GM18861 (cell line): ENCODE data around the gene ANKRD31.

Experiments
- ATAC-seq: cut with Tn5 transposase; IDR thresholded peaks from one replicate; pipeline ENCODE4 v1.9.1; 2021; ENCODE audit not compliant: unreplicated experiment

The ANKRD31 gene

GRCh38 chr5:75059912-75060545, 176.6 kb downstream of the ANKRD31 start:
- no peak for ATAC-seq

- no peak for ATAC-seq
Measured at GRCh38 chr5:75058986-75059535, 177.6 kb downstream of the ANKRD31 start.

- ATAC-seq, result no peak
Measured at GRCh38 chr5:75057561-75057960, 179.1 kb downstream of the ANKRD31 start.

- no peak for ATAC-seq
Measured at GRCh38 chr5:75055727-75056144, 180.9 kb downstream of the ANKRD31 start.

DNA sequence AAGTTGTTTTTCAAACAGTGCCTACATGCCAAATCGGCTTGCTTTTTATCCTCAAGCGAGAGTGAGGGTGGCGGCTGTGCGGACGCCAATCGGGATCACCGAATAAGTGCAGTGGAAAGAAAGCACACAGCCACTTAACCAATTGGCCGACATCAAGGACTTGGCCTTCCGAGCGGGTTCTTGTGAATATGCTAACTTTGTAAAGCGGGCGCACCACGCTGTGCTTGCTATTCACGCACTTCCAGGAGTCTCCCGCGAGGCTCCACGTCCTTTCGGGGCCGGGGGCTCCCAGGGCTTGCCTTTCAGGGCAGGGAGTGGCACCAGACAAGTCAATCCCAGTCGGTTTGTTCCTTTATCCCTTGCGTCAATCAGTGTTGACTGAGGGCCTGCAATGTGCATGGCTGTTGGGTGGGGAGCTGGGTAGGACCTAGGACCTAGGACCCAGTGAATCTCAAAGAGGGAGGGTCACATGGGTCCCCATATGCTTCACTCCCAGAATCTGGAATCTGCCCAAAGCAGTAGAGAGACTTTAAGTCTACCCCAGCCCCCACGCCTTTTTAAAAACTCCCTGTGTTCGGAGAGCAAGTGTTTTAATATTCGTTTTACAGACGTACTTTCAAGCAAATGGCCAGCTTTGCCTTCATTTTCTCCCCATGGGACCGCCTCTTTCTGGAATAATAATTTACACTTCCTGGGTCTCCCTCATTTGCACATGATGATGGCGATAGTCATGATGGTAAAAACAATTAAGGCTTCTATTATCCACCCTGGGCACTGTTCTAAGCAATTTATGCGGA, 182.3 kb downstream of the ANKRD31 start:
- no peak for ATAC-seq

- no peak for ATAC-seq
Measured at GRCh38 chr5:75053304-75054133, 183.2 kb downstream of the ANKRD31 start.

DNA sequence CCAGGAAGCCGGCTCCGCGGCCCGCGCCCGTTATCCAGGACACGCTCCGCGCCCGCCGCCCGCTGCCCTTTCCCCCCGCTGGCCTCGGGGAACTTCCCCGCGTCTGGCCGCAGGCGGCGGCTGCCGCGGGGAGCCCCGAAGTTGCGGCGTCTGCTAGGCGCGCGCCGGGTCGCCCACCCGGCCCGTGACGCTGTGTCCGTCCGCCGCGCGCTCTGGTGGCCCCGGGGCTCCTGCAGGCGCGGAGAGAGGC, 183.7 kb downstream of the ANKRD31 start:
- no peak for ATAC-seq

DNA sequence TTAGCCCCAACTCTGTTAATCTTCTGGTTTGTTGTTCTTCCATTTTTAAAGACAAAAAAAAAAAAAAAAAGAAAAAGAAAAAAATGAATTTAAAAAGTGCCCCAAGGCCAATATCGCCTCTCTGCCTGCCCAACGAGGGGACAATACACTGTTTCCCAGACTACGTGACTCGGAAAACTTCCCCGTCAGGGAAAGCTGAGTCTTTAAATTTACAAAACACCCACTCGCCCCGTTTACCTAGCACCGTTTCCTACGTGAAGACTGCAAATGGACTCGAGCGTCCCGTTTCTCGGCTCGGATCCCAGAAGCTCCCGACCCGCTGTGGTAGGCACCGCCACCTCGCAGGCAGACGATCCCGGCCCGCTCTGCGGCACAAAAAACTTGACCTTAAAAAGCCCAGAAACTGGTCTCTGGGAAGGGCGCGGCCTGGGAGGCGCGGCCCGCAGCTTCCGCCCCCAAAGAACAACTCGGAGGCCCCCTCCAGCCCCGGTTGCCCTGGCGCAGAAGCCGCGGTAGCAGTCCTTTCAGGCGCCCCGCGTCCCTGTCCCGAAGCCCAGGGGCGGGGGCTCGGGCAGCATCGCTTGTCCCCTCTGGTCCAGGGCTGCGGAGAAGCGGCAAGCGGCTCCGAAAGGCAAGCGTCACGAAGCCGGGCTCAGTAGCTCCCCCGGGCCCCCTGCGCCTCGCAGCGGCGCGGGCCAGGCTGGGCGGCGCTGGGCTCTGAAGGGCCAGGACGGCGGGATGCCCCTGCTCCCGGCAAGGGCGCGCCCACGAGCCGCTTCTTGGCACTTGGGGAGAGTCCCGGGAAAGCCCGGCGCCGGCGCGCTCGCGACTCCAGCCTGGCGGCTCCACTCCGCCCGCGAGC, 184.3 kb downstream of the ANKRD31 start, which contains the start of gene GCNT4:
TSS of gene GCNT4 (minus strand) at position 367 of the 862 bp plus-strand sequence. CDS start 22,521 bp downstream, outside the sequence.
- no peak for ATAC-seq

DNA sequence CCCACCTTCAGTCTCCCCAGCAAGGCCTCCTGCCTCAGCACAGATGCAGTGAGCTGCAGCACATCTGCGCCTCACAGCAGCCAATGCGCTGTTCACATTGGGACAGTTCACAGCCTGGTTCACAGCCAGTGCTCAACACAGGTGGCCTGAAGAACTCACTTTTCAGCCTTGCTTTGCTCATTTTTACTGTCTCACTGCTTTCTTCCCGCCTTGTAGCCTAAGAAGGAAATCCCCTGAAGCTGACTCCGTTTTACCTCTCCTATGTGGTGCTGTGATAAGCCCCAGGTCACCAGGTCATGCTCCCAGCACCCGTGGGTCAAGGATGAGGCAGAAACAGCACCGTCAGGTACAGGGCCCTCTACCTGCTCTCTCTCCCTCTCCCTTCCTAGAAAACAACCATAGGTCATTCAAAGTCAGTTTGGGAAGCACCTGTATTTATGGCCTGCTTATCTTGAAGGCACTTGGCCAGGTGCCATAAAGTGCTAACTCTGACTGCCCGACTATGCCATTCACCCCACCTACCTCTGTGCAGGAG, 185.4 kb downstream of the ANKRD31 start:
- ATAC-seq, result no peak

- ATAC-seq, result no peak
Measured at GRCh38 chr5:75050415-75050814, 186.3 kb downstream of the ANKRD31 start.

DNA sequence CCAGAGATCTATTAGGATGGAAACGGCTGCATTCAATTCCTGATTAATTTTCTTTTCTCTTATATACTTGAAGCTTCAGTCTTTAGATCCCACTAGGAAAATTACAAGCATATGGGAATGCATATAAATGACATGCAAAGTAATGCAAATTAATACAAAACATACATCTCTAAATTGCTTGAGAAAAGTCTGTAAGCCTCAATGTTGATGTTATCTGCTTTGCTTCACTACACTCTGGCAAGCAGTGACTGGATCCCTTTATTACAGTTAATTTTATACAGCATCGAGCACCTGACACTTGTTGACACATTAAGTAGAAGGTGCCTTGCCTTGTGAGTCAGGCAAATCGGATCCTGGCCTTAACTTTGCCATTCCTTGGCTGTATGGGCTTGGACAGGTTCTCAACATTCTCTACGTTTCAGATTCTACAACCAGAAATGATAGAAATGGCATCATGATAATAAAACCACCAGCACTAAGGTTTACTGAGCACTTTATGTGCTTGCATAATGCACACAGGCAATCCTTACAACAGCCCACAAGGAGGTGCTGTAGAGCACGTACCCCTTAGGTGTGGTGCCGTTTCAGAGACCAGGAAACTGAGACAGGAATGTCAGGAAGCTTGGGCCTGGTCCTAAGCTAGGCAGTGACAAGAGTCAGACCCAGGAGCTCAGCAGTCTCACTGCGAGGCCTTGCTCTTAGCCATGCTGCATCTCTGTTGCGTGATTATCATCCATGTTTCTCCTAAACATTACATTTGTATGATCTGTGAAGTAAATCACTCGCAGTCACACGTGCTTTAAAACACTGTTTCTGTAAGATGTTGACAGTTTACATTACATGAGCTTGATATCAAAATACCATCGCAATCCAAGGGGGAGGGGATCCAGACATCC, 187.0 kb downstream of the ANKRD31 start:
- no peak for ATAC-seq

DNA sequence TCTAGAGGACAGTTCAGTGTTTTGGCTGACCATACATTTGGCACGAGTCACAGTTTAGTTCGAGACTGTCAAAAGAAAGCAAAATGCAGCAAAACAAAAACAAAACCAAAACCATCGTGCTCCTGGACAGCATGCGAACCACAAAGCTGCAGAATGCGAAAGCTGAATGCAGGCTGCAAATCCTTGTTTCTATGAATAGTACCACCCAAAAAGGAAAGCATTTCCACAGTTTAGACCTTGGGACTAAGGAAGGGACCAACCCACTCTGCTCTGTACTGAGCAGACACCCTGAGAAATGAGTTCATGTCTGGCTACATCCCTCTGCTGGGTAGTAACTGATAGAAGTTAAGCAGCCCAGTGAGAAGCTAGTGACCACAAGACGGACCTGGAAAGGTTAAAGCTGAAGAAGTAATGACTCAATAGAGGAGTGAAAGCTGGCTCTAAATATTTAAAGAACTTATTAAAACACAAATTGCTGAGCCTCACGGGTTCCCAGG, 188.2 kb downstream of the ANKRD31 start:
- no peak for ATAC-seq

DNA sequence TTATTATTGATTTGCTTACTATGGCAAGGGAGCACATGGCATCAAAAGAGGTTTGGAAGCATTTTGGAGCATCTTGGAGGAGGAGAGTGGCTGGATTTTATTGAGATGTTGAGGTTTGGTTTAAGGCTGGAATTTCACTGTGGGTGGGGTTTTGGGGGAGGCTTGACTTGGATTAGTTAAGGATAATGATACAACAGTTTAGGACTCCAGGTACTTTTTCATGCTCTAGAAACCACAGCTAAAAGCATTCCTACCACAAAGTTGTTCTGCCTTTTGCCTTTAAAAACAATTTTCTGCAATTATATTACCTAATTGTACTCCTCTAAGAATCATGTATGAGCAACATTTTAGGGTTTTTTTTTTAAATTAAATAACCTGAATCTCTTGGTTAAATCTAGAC, 189.3 kb downstream of the ANKRD31 start:
- ATAC-seq, result no peak

DNA sequence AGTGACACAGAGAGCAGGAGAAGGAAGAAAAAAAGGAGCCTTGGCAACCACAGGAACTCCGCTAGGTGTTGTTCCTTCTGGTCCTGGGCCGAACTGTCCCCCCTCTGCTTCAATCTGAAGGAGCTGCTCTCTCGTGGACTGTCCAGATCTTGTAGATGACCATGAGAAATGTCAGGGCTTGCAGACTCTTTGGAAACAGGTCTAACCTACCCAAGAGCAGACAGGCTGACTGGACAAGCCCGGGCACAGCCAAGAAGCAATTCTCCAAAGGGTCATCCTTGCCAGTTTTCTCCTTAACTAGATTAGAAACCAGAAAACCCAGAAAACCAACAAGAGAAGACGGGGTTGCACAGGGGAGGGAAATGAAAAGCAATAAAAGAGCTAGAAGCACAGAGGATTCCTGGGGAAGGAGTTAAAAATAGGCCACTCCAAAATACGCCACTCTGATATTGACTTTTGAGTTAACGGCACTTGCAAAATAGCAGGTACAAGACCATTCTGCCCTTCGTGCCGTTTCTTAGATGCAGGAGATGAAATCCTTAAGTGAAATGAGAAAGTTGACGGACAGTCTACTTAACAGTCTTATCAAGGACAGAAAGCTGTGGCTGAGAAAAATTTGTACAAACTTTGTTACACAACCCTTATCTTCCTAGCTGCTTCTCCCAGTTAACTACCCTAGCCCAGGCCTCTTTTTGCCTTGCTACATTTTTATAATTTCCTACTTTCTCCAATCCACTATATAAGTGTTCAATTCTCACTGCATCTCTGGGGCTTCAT, 190.1 kb downstream of the ANKRD31 start:
- no peak for ATAC-seq

GRCh38 chr5:75045071-75045470, 191.6 kb downstream of the ANKRD31 start:
- no peak for ATAC-seq

DNA sequence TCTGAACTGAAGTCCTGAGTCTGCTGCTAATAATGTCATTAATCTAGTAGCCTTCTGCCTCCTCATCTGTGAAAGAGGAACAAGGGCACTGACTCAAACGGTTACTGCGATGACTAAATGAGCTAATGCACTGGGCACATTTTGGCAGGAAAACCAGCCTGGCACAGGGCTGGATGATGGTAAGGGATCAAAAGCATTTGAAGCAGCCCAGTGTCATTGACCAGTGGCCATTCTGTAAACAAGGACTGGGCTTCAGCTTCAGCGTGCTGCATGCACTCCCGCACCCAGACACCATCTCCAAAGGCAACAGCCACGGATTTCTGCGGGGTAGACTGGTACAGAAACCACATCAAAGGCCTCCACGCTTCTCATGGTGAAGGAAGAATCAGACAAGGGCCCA, 192.3 kb downstream of the ANKRD31 start:
- ATAC-seq, result no peak

DNA sequence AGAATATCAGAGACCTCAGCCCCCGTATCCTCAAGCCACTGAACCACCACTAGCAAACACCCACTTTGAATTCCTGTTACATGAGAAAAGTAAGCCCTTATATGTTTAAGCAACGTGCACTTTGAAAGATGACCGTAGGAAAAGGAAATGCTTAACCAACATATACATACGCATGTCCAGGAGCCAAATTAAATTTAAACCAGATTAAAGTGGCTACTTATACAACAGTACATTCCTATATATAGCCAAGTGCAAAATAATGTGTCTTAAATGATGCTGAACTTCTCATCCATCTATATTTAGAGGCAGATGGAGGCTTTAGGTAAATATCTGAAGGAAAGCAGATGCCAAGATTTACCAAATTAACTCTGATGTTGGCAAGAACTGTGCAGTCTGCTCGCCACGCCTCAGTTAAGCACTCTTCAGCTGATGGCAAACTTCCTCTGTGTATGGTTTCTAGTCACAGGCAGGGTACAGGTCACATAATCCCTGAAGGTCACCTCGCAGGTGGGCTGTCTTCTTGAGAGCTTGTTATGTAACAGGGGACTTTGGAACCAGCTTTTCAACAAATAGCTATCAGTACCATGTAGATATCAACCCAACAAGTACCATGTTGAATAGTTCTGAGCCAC, 192.9 kb downstream of the ANKRD31 start:
- ATAC-seq, result no peak

GRCh38 chr5:75042522-75042921, 194.2 kb downstream of the ANKRD31 start:
- no peak for ATAC-seq
